ENCODE data around the gene REEP5. TPM values are rescaled to one million over a fixed set of nuclear protein-coding genes. Genes with fewer than 3 reads are reported as not detected.

Gene REEP5
- total RNA-seq, 1 experiment from 2014 or later = 46.2 TPM

DNA sequence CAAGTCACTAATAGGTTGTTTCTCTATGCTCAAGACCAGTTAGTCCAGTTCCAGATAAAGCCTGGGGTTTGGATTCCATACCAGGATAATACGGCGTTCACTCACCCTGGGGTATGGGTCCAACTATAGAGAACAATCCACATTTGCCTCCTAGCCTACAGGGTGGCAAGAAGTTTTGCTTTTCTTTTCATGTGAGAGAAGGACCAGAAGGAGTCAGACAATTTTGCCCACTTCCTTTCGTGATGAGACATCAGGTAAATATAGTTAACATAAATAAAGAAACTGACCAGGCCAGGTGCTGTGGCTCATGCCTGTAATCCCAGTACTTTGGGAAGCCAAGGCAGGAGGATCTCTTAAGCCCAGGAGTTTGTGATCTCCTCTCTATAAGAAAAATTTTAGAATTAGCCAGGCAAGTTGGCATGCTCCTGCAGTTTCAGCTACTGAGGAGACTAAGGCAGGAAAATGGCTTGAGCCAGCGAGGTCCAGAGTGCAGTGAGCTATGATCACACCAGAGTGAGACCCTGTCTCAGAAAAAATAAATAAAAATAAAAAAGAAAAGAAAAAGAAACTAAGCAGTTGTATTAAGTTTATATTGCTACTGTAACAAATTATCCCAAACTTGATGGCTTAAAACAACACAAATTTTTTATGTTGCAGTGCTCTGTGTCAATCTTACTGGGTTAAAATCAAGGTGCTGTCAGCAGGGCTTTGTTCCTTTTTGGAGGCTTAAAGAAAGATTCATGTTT lies 7.5 kb upstream of the REEP5 start:
- Histone ChIP-seq H4K91ac (ENCODE audit: insufficient read length, low read depth, low read length) (no peak overlapping the region), H4K8ac (replicated peaks; ENCODE audit: insufficient read length, low read depth, low read length) (no peak overlapping the region), H3T11ph (ENCODE audit: low read length) (no peak overlapping the region), H3K4me2 (ENCODE audit: insufficient read depth, insufficient read length, low read length) (no peak overlapping the region), H2BK20ac (ENCODE audit: low read depth, low read length, poor library complexity, severe bottlenecking) (no peak overlapping the region), H3K14ac (ENCODE audit: insufficient read depth, low read length) (no peak overlapping the region), H2BK5ac (ENCODE audit: insufficient read length, low read length) (no peak overlapping the region), H3K23ac (ENCODE audit: insufficient read length, low read depth, low read length) (no peak overlapping the region), H2AFZ (ENCODE audit: low read length) (no peak overlapping the region), H3K23me2 (ENCODE audit: insufficient read length, low read depth, low read length, poor library complexity, severe bottlenecking) (no peaks in the 10 kb centered on the region), H3K9me3 (ENCODE audit: control insufficient read depth, low read depth, low read length) (no peaks in the 10 kb centered on the region), H2AK5ac (ENCODE audit: insufficient read length, low read length) (no peak overlapping the region), H2BK15ac (ENCODE audit: low read depth, low read length) (no peak overlapping the region), H2BK120ac (ENCODE audit: low read depth, low read length, poor library complexity, severe bottlenecking) (no peak overlapping the region), H3K4ac (ENCODE audit: low read depth, low read length) (no peak overlapping the region), H4K20me1 (ENCODE audit: control insufficient read depth, insufficient read depth, insufficient read length) (no peaks in the 10 kb centered on the region), H3K27ac (ENCODE audit: insufficient read length, low read depth, low read length) (no peak overlapping the region), H3K79me2 (ENCODE audit: insufficient read depth, low read length) (no peaks in the 10 kb centered on the region), H3K56ac (ENCODE audit: insufficient read length, low read depth, low read length) (no peak overlapping the region), H3K9ac (ENCODE audit: extremely low read depth, insufficient read length, low read length) (no peak overlapping the region), H4K5ac (ENCODE audit: insufficient read length, low read depth, low read length) (no peak overlapping the region), H3K79me1 (ENCODE audit: insufficient read depth, low read depth, low read length, poor library complexity, severe bottlenecking) (no peaks in the 10 kb centered on the region), H3K27me3 (ENCODE audit: insufficient read depth, low read length) (no peaks in the 10 kb centered on the region), H3K4me1 (ENCODE audit: insufficient read depth, low read length) (no peaks in the 10 kb centered on the region), H3K18ac (ENCODE audit: insufficient read length, low read depth, low read length) (no peak overlapping the region), H2BK12ac (ENCODE audit: insufficient read length, low read depth, low read length) (no peak overlapping the region)
- Mint-ChIP-seq H3K36me3 (ENCODE audit: insufficient read depth in 1 of 3, low read depth in 3 of 3) (no peaks in the 10 kb centered on the region; a peak in 1 of 7 replicates), H3K9me3 (no peaks in the 10 kb centered on the region), H3K27me3 (ENCODE audit: low read depth) (0 out of 2 replicates have a peak, but pooled peaks cover 1% of the 10 kb centered on the region), H3K4me3 (no peak overlapping the region), H3K27ac (peak overlapping the region in 1 of 3 experiments; percentile 62; a peak in 1 of 7 replicates), H3K4me1 (peaks cover 4 to 5% of the 10 kb centered on the region in 2 experiments)
- TF ChIP-seq, protein P1, sequence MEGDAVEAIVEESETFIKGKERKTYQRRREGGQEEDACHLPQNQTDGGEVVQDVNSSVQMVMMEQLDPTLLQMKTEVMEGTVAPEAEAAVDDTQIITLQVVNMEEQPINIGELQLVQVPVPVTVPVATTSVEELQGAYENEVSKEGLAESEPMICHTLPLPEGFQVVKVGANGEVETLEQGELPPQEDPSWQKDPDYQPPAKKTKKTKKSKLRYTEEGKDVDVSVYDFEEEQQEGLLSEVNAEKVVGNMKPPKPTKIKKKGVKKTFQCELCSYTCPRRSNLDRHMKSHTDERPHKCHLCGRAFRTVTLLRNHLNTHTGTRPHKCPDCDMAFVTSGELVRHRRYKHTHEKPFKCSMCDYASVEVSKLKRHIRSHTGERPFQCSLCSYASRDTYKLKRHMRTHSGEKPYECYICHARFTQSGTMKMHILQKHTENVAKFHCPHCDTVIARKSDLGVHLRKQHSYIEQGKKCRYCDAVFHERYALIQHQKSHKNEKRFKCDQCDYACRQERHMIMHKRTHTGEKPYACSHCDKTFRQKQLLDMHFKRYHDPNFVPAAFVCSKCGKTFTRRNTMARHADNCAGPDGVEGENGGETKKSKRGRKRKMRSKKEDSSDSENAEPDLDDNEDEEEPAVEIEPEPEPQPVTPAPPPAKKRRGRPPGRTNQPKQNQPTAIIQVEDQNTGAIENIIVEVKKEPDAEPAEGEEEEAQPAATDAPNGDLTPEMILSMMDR (conservative IDR thresholded peaks at IDR 0.05) = no peak
- WGBS (ENCODE audit: extremely low coverage, insufficient read length, low lambda C conversion rate) = no CpG with 5 or more reads among the region's 4 CpGs
- DNase-seq = no peak
